ENCODE measurements around the gene PHRF1. TPM values are rescaled to one million over a fixed set of nuclear protein-coding genes. Genes with fewer than 3 reads are reported as not detected.

PHRF1 gene
- polyA plus RNA-seq, 1 of the 3 experiments (the other 2 are of a cell fraction): 22.7 TPM

- 84% methylated on average over 26 of the region's 28 CpGs for WGBS (ENCODE audit: low lambda C conversion rate)
- H3K79me2 ChIP-seq (ENCODE audit: insufficient read depth): no peaks in the 10 kb centered on the region; the same call in 1 of the 2 replicates
- H3K4me2 ChIP-seq: no peak overlapping the region
- no peaks in the 10 kb centered on the region for H3K27me3 ChIP-seq (ENCODE audit: insufficient read depth)
- H2AFZ ChIP-seq (ENCODE audit: low read depth): no peak overlapping the region
- CTCF ChIA-PET: interaction anchor here (1.2 kb wide), 1 partner anchor 9 kb away, joined by 3 read pairs; the partner anchor contains the start of gene DRD4
- no peaks in the 10 kb centered on the region for H4K20me1 ChIP-seq (ENCODE audit: insufficient read depth)
- peaks cover 0 to 4% of the 10 kb centered on the region in 2 experiments for H3K36me3 ChIP-seq (replicated peaks in 1 of 2; ENCODE audit: control insufficient read depth in 1 of 2, insufficient read depth in 2 of 2, low read length in 1 of 2)
- H3K9ac ChIP-seq: no peak overlapping the region
- no peak for TF ChIP-seq YY1 (IDR thresholded peaks at IDR 0.05; ENCODE audit: low read depth)
- POLR2A ChIA-PET: no interaction called here
- no peak for DNase-seq
- no peak overlapping the region for H3K27ac ChIP-seq (ENCODE audit: low read depth in 2 of 2, low read length in 1 of 2)
- H3F3A ChIP-seq (replicated peaks; ENCODE audit: insufficient read depth): peaks cover 15% of the 10 kb centered on the region
- no peaks in the 10 kb centered on the region for H3K4me1 ChIP-seq (ENCODE audit: control insufficient read depth in 1 of 2, insufficient read depth in 2 of 2, low read depth in 1 of 2, low read length in 1 of 2)
- H3K9me2 ChIP-seq: no peaks in the 10 kb centered on the region
- H3K9me3 ChIP-seq: no peaks in the 10 kb centered on the region
- no peak overlapping the region for H3K4me3 ChIP-seq (ENCODE audit: low read depth in 2 of 2, low read length in 1 of 2)
These were observed 51.0 kb downstream of the PHRF1 start for GRCh38 chr11:627308-627576.

DNA sequence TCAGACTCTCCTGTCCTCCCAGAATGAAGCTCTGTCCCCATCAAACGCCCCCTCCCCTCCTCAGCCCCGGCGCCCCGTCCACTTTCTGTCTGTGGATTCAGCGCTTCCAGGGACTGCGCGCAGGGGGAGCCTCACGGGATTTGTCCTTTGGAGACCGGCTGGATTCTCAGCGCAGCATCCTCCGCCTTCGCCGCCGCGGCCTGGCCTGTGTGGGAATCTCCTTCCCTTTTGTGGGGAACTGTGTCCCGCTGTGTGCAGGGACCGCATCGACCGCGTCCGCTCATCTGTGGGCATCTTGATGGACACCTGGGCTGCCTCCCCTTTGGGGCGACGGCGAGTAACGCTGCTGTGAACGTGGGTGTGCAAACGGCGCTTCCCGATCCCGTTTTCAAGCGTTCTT lies 51.8 kb downstream of the PHRF1 start:
- 93% methylated on average over 31 of the region's 31 CpGs for WGBS (ENCODE audit: low lambda C conversion rate)
- peaks cover 21% of the 10 kb centered on the region for H3F3A ChIP-seq (replicated peaks; ENCODE audit: insufficient read depth)
- ChIA-PET CTCF (interaction anchor here (0.6 kb wide), 1 partner anchor 20 kb away, joined by 3 read pairs; no protein-coding TSS in a partner anchor), POLR2A (no interaction called here)
- peak overlapping the region in 1 of 2 experiments; percentile 47; a peak in 2 of 4 replicates for H3K27ac ChIP-seq (ENCODE audit: low read depth in 2 of 2, low read length in 1 of 2)
- no peaks in the 10 kb centered on the region for H3K27me3 ChIP-seq (ENCODE audit: insufficient read depth)
- no peaks in the 10 kb centered on the region for H4K20me1 ChIP-seq (ENCODE audit: insufficient read depth)
- H3K4me3 ChIP-seq (ENCODE audit: low read depth in 2 of 2, low read length in 1 of 2): no peak overlapping the region
- H3K79me2 ChIP-seq (ENCODE audit: insufficient read depth): no peaks in the 10 kb centered on the region; the same call in 1 of the 2 replicates
- no peak overlapping the region for H2AFZ ChIP-seq (ENCODE audit: low read depth)
- no peak overlapping the region for H3K4me2 ChIP-seq
- H3K4me1 ChIP-seq (ENCODE audit: control insufficient read depth in 1 of 2, insufficient read depth in 2 of 2, low read depth in 1 of 2, low read length in 1 of 2): no peaks in the 10 kb centered on the region
- no peak for DNase-seq
- no peak for TF ChIP-seq USF1 (IDR thresholded peaks at IDR 0.05; ENCODE audit: borderline replicate concordance, low read depth)
- TF ChIP-seq CHD2 (IDR thresholded peaks at IDR 0.05; ENCODE audit: low read length, partially characterized antibody): no peak
- no peak for TF ChIP-seq SIN3A (IDR thresholded peaks at IDR 0.05; ENCODE audit: borderline replicate concordance, low read depth, low read length)
- no peak for TF ChIP-seq FOXM1 (IDR thresholded peaks at IDR 0.05; ENCODE audit: low read depth)
- no peak for TF ChIP-seq RCOR1 (IDR thresholded peaks at IDR 0.05; ENCODE audit: low read length)
- no peak for TF ChIP-seq TCF12 (IDR thresholded peaks at IDR 0.05)
- TF ChIP-seq EP300 (IDR thresholded peaks at IDR 0.05; ENCODE audit: borderline replicate concordance in 1 of 2, low read depth in 1 of 2, low read length in 1 of 2): no peak
- TF ChIP-seq, protein P1, sequence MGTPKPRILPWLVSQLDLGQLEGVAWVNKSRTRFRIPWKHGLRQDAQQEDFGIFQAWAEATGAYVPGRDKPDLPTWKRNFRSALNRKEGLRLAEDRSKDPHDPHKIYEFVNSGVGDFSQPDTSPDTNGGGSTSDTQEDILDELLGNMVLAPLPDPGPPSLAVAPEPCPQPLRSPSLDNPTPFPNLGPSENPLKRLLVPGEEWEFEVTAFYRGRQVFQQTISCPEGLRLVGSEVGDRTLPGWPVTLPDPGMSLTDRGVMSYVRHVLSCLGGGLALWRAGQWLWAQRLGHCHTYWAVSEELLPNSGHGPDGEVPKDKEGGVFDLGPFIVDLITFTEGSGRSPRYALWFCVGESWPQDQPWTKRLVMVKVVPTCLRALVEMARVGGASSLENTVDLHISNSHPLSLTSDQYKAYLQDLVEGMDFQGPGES (IDR thresholded peaks at IDR 0.05; ENCODE audit: low read depth, low read length): no peak
- TF ChIP-seq NRF1 (IDR thresholded peaks at IDR 0.05; ENCODE audit: low read depth, low read length): no peak
- TF ChIP-seq CTCF (IDR thresholded peaks at IDR 0.05): no peak
- no peak for TF ChIP-seq ZBTB33 (IDR thresholded peaks at IDR 0.05; ENCODE audit: borderline replicate concordance, low read depth)
- TF ChIP-seq ELF1 (IDR thresholded peaks at IDR 0.05): no peak
- TF ChIP-seq POLR2AphosphoS5 (IDR thresholded peaks at IDR 0.05; ENCODE audit: low read depth, low read length): no peak
- TF ChIP-seq GABPA (IDR thresholded peaks at IDR 0.05; ENCODE audit: low read depth): no peak
- TF ChIP-seq NFIC (IDR thresholded peaks at IDR 0.05; ENCODE audit: borderline replicate concordance): no peak
- TF ChIP-seq TEAD4 (IDR thresholded peaks at IDR 0.05; ENCODE audit: borderline replicate concordance, insufficient read depth): no peak
- no peak for TF ChIP-seq PBX3 (IDR thresholded peaks at IDR 0.05)
- H3K9me2 ChIP-seq: no peaks in the 10 kb centered on the region
- no peak overlapping the region for H3K9ac ChIP-seq
- H3K36me3 ChIP-seq (replicated peaks in 1 of 2; ENCODE audit: control insufficient read depth in 1 of 2, insufficient read depth in 2 of 2, low read length in 1 of 2): peaks cover 0 to 4% of the 10 kb centered on the region in 2 experiments
- H3K9me3 ChIP-seq: no peaks in the 10 kb centered on the region
